Measurements from ENCODE around the gene BCAR3.

Gene BCAR3

DNA sequence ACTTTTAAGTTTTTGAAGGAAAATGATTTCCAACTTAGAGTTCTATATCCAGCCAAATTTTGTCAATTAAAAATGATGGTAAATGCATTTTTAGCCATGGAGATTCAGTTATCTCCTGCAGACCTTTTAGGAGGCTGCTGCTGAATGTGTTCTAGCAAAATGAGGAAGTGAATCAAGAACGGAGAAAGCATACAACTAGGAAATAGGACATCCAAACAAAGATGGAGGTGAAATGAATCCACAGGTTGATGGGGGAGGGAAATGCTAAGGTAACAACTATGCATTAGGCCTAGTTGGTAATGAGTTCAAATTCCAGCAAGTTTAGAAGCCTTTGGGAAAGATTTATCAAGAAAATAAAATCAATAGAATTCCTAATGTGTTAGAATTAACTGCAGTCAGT, 153.2 kb downstream of the BCAR3 start:
- DNase-seq: no peak

GRCh38 chr1:93526431-93526830, 155.2 kb downstream of the BCAR3 start:
- no peak for DNase-seq

DNA sequence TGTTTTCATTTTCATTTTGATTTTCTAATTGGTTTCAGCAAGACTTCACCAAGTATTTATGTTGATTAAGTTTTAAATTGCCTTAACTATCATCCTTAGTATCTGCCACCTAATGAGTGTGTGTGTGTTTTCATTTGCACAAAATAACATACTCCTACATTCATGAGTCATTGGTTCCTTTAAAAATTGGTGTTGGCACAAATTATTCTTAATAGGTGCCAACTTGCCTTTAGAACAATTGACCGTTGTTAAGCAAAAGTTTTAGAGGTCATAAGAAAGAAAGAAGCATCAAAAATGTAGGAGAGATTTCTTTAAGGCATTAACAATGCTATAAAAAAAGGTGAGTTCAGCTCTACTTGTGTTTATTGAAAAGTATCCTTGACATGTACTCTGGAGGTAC, 156.2 kb downstream of the BCAR3 start:
- no peak for DNase-seq

GRCh38 chr1:93522721-93523120, 158.9 kb downstream of the BCAR3 start:
- no peak for DNase-seq

DNA sequence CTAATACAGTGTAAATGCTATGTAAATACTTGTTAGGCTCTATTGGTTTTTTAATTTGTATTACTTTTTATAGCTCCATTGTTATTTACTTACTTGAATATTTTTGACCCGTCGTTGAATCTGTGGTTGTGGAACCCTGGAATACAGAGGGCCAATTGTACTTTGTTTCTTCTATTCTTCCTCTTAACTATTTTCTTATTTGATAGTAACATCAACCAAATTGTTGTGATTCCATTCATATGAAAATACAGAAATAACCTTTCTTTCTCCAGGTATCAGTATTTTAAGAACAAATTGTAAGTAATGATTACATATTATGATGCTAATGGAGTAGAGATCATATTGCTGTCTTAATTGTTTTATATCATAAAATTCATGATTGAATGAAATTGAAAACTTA, 160.0 kb downstream of the BCAR3 start:
- no peak for DNase-seq

DNA sequence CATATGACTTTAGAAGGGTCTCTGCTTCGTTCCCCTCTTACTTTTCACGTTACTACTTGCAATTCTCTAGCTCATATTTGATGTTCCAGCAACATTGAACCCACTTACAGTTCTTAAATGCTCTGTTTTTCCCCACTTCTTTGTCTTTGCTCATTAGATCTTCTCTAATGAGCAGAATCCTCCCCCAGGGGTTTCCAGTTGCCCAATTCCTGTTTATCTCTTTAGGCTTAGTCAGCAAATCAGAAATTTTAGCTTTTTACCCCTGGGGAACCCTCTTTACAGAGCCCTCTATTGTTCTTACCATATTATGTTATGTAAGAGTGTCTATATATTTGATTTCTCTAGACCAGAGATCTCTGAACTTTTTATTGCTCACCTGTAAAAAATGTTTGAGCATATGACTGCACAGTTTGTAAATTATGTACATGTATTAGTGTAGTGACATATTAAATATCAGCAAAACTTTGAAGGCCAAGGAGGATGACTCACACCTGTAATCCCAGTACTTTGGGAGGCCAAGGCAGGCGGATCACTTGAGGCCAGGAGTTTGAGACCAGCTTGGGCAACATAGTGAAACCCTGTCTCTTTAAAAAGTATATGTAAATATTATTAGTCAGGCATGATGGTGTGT, 162.3 kb downstream of the BCAR3 start:
- DNase-seq: peak; percentile 19

GRCh38 chr1:93518516-93518915, 163.1 kb downstream of the BCAR3 start:
- no peak for DNase-seq

DNA sequence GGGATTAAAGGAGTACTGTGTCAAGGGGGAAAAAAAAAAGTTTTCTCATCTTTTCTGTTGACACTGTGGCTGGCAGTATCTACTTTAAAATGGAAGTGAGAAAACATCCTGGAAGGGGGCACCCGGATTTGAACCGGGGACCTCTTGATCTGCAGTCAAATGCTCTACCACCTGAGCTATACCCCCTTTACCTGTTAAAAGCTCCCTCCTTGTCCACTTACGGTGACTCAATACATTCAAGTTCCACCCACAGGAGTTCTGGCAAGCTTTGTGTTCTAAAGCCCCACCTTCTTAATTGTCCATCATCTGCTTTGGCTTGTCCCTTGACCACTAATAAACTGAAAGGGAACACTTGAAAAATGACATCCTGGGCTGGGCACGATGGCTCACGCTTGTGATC, 165.5 kb downstream of the BCAR3 start:
- peak; percentile 31 for DNase-seq
